GM18517 (cell line): Measurements from ENCODE around the gene SMURF1.
"Not testable (repeated sequence)": the region's sequence is repeated elsewhere in the genome, so short reads cannot be mapped to it uniquely, and the experiment has no call there.

Experiments
- ATAC-seq: cut with Tn5 transposase; IDR thresholded peaks from one replicate; pipeline ENCODE4 v1.9.1; 2021; ENCODE audit warnings: mild to moderate bottlenecking, moderate library complexity; ENCODE audit not compliant: unreplicated experiment

The SMURF1 gene

GRCh38 chr7:99121496-99122021 lies 22.3 kb downstream of the SMURF1 start:
- no peak for ATAC-seq

- ATAC-seq: no peak
Measured at GRCh38 chr7:99120916-99121315, 23.0 kb downstream of the SMURF1 start.

- ATAC-seq: no peak
Measured at GRCh38 chr7:99120501-99120900, 23.4 kb downstream of the SMURF1 start.

- ATAC-seq: no peak
Measured at GRCh38 chr7:99118077-99118476, 25.8 kb downstream of the SMURF1 start.

- no peak for ATAC-seq
Measured at GRCh38 chr7:99116144-99116543, 27.8 kb downstream of the SMURF1 start.

- ATAC-seq: no peak
Measured at GRCh38 chr7:99115379-99115778, 28.5 kb downstream of the SMURF1 start.

GRCh38 chr7:99112979-99113378 lies 30.9 kb downstream of the SMURF1 start:
- ATAC-seq: no peak

GRCh38 chr7:99112097-99112496 lies 31.8 kb downstream of the SMURF1 start:
- ATAC-seq: no peak

GRCh38 chr7:99111591-99111990 lies 32.3 kb downstream of the SMURF1 start:
- no peak for ATAC-seq

GRCh38 chr7:99109108-99110051 lies 34.5 kb downstream of the SMURF1 start:
- no peak for ATAC-seq

- no peak for ATAC-seq
Measured at GRCh38 chr7:99108613-99109012, 35.3 kb downstream of the SMURF1 start.

GRCh38 chr7:99106821-99107241 lies 37.1 kb downstream of the SMURF1 start:
- ATAC-seq: no peak

GRCh38 chr7:99106411-99106810 lies 37.5 kb downstream of the SMURF1 start:
- ATAC-seq: no peak

GRCh38 chr7:99105756-99106155 lies 38.2 kb downstream of the SMURF1 start:
- ATAC-seq: no peak

- no peak for ATAC-seq
Measured at GRCh38 chr7:99104631-99105030, 39.3 kb downstream of the SMURF1 start.

GRCh38 chr7:99103836-99104235 lies 40.1 kb downstream of the SMURF1 start:
- not testable (repeated sequence) for ATAC-seq

GRCh38 chr7:99102809-99103690 lies 40.9 kb downstream of the SMURF1 start:
- no peak for ATAC-seq

- ATAC-seq: no peak
Measured at GRCh38 chr7:99102361-99102760, 41.5 kb downstream of the SMURF1 start.

GRCh38 chr7:99101516-99101915 lies 42.4 kb downstream of the SMURF1 start:
- not testable (repeated sequence) for ATAC-seq

- no peak for ATAC-seq
Measured at GRCh38 chr7:99099499-99100077, 44.3 kb downstream of the SMURF1 start.
